HG03520 (cell line): ENCODE results near the gene PWWP3B.
"Not testable (repeated sequence)": the region's sequence is repeated elsewhere in the genome, so short reads cannot be mapped to it uniquely, and the experiment has no call there.

Experiments used
- ATAC-seq: cut with Tn5 transposase; IDR thresholded peaks from one replicate; pipeline ENCODE4 v1.9.1; 2021; ENCODE audit warnings: mild to moderate bottlenecking, moderate library complexity; ENCODE audit not compliant: unreplicated experiment

PWWP3B gene

GRCh38 chrX:106168107-106168506 lies at the start of gene PWWP3B:
Gene PWWP3B (plus strand): TSS chrX:106168305. CDS start chrX:106205433, 37,128 bp downstream.
- ATAC-seq, result no peak

- ATAC-seq, result no peak
Observed at GRCh38 chrX:106139048-106139447, 29.1 kb upstream of the PWWP3B start.

DNA sequence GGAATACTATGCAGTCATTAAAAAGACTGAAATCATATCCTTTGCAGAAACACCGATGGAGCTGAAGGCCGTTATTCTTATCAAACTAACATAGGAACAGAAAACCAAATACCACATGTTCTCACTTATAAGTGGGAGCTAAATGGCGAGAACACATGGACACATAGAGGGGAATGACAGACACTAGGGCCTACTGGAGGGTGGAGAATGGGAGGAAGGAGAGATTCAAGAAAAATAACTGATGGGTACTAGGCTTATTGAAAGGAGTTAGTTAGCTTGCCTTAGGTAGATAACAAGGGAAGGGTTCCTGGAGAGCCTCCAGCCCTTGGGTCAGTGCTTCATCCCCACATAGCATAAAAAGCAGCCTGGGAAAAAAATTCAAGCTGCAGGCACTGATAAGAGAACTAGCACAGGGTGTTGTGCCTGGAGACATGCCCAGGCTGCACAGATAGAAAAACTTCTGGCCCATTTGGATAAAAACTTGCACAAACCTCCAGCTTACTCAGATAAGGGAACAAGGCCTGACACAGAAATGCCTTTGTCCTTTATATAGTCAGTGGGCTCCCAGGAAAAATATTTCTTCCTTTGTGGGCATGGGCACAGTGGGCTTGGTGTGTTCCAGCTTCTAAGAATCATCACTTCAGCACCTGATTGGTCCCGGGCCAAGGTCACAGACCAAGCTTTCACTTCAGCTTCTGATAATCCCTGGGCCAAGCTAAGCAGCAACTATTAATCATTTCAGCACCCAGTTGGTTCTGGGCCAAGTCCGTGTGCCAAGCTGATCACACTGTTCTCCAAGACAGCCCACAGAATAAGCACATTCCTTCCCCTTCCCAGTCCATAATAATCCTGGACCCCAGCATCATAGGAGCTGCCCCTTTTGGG lies 23.1 kb upstream of the PWWP3B start:
- ATAC-seq, result no peak

DNA sequence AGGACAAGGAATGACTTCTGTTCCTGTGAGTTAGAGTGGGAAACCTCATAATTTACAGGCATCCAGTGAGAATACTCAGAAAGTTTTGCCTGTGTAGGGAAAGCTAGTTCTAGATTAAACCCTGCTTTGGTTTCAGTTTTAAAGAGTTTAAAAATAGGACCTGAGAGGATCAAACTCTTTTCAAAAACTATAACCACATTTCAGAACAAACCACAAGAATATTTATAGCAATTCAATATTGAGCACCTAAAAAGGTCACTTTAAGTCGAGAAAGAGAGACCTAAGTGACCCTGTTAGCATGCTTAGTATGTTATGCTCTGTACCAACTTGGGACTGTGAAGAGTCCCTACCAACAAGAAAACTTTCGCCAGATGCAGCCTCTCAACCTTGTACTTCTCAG lies 17.4 kb upstream of the PWWP3B start:
- ATAC-seq, result no peak

DNA sequence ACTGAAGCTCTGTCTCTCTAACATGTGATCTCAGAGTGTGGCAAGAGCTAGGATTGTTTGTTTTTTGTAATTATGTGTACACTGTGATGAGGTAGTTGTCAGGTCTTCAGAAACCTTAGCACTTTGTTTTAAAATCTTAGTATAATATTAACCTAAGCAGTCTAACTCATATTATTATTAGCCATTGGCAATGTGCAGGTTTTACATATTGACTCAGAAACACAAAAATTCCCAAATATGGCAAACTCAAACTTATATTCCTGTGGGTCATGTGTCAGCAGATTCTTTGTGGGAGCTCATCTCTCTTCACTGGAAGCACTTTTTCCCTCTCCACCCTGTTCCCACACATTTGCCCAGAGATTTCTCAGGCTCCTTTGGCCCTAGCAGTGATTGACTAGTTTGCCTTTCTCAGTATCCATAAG lies 8.2 kb upstream of the PWWP3B start:
- ATAC-seq, result no peak

DNA sequence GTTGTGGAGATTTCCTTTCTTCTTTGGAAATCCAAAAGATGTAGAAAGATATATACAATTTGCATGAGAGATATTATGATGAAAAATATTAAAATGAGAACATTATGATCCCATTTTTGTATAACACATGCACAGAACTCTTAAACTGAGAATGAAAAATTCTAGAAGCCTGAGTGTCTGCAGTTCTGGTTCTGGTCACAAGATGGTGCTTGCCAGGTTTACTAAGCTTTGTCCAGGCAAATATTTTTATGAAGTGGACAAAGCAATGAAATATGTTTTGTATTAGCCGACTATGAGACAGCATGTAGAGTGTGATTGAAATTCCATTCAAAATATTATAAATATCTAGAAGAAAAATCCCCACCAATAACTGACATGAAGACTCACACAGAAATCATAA lies 2.2 kb downstream of the PWWP3B start:
- no peak for ATAC-seq

GRCh38 chrX:106171293-106171820 lies 3.3 kb downstream of the PWWP3B start:
- no peak for ATAC-seq

- no peak for ATAC-seq
Observed at GRCh38 chrX:106177106-106177981, 9.2 kb downstream of the PWWP3B start.

GRCh38 chrX:106177982-106178321 lies 9.8 kb downstream of the PWWP3B start:
- ATAC-seq, result no peak

GRCh38 chrX:106178826-106179225 lies 10.7 kb downstream of the PWWP3B start:
- no peak for ATAC-seq

GRCh38 chrX:106183685-106184084 lies 15.6 kb downstream of the PWWP3B start:
- ATAC-seq, result not testable (repeated sequence)

DNA sequence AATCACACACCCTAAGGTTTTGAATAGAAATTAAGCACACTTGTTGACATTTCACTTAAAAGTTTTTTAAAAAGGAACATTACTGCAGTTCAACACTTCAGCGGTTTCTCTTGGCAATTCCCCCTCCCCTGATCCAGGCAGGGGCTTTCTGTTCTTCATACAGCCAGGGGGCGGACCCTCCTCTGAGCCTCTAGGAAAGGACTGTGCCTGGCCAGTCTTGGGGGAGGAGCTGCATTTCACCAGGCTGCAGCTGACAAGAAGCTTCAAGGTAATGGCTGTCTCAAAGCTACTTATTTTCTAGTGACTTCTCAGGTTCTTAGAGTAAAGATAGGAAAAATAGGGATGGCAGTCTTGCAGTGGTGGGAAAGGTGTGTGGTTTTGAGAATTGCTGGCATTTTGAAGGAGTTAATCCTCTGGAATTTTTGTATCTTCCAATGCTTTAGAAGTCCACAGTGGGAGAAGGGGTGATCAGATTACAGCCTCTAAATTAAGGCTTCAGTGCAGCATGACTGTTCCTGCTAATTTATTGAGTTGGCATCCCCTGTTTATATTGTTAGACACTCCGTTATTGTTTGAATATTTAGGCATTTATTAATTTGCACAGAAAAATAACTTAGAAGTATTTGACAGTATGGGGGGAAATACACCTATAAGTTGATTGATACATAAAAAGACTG lies 33.5 kb downstream of the PWWP3B start:
- ATAC-seq, result no peak

DNA sequence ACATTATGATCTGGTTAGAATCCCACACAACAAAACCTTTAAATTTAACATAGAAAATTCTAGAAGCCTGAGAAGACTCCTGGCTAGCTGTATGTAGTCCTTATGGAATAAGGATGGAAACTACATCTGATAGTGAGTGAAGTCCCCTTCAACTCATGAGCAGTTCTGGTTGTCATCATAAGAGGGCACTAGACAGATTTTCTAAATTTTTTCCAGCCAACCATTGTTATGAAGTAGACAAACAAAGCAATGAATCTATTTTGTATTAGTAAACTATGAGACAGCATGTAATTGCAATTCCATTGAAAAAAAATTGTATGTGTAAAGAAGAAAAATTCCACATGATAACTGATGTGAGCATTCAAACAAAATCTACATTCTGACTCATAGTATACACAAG lies 35.2 kb downstream of the PWWP3B start:
- ATAC-seq, result no peak

GRCh38 chrX:106208154-106208553 lies 40.0 kb downstream of the PWWP3B start:
- ATAC-seq, result no peak
